Measurements from ENCODE around the gene ARL4D. TPM values are rescaled to one million over a fixed set of nuclear protein-coding genes. Genes with fewer than 3 reads are reported as not detected.
"Not testable (repeated sequence)": the region's sequence is repeated elsewhere in the genome, so short reads cannot be mapped to it uniquely, and the experiment has no call there.

Gene ARL4D
- total RNA-seq, 1 donor from 2014 or later: 4.0 TPM

- no peak for DNase-seq (ENCODE audit: low spot score)
- peaks cover 22% of the 10 kb centered on the region for H3K27me3 Mint-ChIP-seq (ENCODE audit: insufficient read depth)
- H3K9me3 Mint-ChIP-seq: no peaks in the 10 kb centered on the region
- H3K4me3 Mint-ChIP-seq: no peak overlapping the region
- intact Hi-C loops (cut with micrococcal nuclease): no loop called here
- H3K4me1 Mint-ChIP-seq (ENCODE audit: low read depth): peaks cover 5% of the 10 kb centered on the region
- H3K36me3 Mint-ChIP-seq (ENCODE audit: low read depth): no peaks in the 10 kb centered on the region
- H3K27ac Mint-ChIP-seq: no peak overlapping the region
Observed at GRCh38 chr17:43409131-43409530, 10.3 kb downstream of the ARL4D start.

GRCh38 chr17:43410557-43411368 lies 12.0 kb downstream of the ARL4D start:
- Mint-ChIP-seq H3K4me3 (no peak overlapping the region), H3K36me3 (ENCODE audit: low read depth) (no peaks in the 10 kb centered on the region), H3K9me3 (no peaks in the 10 kb centered on the region), H3K4me1 (ENCODE audit: low read depth) (peaks cover 5% of the 10 kb centered on the region), H3K27ac (no peak overlapping the region), H3K27me3 (ENCODE audit: insufficient read depth) (peaks cover 28% of the 10 kb centered on the region)
- DNase-seq (ENCODE audit: low spot score): no peak
- intact Hi-C loops (cut with micrococcal nuclease): no loop called here

DNA sequence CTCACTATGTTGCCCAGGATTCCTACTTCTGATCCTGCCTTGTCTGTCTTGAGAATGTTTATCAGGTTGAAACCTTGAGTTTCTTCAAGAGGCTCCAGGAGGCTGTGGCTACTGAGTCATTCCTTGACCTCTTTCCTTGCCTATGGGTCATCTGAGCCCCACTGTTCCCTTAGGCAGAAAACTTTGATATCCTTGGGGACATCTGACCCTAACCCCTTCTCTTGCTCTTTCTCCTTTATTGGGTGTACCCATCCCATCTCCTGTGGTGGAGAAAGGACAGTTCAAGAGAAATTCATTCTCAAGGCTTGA lies 12.5 kb downstream of the ARL4D start:
- Mint-ChIP-seq H3K9me3 (no peaks in the 10 kb centered on the region), H3K4me3 (no peak overlapping the region), H3K27me3 (ENCODE audit: insufficient read depth) (peaks cover 24% of the 10 kb centered on the region), H3K27ac (no peak overlapping the region), H3K4me1 (ENCODE audit: low read depth) (peaks cover 5% of the 10 kb centered on the region), H3K36me3 (ENCODE audit: low read depth) (no peaks in the 10 kb centered on the region)
- intact Hi-C loops (cut with micrococcal nuclease): no loop called here
- no peak for DNase-seq (ENCODE audit: low spot score)

- no peak for DNase-seq (ENCODE audit: low spot score)
- no peaks in the 10 kb centered on the region for H3K9me3 Mint-ChIP-seq
- H3K4me3 Mint-ChIP-seq: no peak overlapping the region
- H3K27me3 Mint-ChIP-seq (ENCODE audit: insufficient read depth): peaks cover 26% of the 10 kb centered on the region
- intact Hi-C loops (cut with micrococcal nuclease): no loop called here
- H3K27ac Mint-ChIP-seq: no peak overlapping the region
- H3K36me3 Mint-ChIP-seq (ENCODE audit: low read depth): no peaks in the 10 kb centered on the region
- H3K4me1 Mint-ChIP-seq (ENCODE audit: low read depth): peaks cover 5% of the 10 kb centered on the region
Observed at GRCh38 chr17:43411749-43412148, 13.0 kb downstream of the ARL4D start.

GRCh38 chr17:43412166-43412565 lies 13.4 kb downstream of the ARL4D start:
- intact Hi-C loops (cut with micrococcal nuclease): no loop called here
- H3K27me3 Mint-ChIP-seq (ENCODE audit: insufficient read depth): peaks cover 30% of the 10 kb centered on the region
- no peaks in the 10 kb centered on the region for H3K9me3 Mint-ChIP-seq
- no peaks in the 10 kb centered on the region for H3K36me3 Mint-ChIP-seq (ENCODE audit: low read depth)
- no peak overlapping the region for H3K27ac Mint-ChIP-seq
- H3K4me1 Mint-ChIP-seq (ENCODE audit: low read depth): peaks cover 5% of the 10 kb centered on the region
- no peak overlapping the region for H3K4me3 Mint-ChIP-seq
- no peak for DNase-seq (ENCODE audit: low spot score)

- Mint-ChIP-seq H3K27ac (no peak overlapping the region), H3K9me3 (no peaks in the 10 kb centered on the region)
Observed at GRCh38 chr17:43416998-43417890, 18.5 kb downstream of the ARL4D start.

DNA sequence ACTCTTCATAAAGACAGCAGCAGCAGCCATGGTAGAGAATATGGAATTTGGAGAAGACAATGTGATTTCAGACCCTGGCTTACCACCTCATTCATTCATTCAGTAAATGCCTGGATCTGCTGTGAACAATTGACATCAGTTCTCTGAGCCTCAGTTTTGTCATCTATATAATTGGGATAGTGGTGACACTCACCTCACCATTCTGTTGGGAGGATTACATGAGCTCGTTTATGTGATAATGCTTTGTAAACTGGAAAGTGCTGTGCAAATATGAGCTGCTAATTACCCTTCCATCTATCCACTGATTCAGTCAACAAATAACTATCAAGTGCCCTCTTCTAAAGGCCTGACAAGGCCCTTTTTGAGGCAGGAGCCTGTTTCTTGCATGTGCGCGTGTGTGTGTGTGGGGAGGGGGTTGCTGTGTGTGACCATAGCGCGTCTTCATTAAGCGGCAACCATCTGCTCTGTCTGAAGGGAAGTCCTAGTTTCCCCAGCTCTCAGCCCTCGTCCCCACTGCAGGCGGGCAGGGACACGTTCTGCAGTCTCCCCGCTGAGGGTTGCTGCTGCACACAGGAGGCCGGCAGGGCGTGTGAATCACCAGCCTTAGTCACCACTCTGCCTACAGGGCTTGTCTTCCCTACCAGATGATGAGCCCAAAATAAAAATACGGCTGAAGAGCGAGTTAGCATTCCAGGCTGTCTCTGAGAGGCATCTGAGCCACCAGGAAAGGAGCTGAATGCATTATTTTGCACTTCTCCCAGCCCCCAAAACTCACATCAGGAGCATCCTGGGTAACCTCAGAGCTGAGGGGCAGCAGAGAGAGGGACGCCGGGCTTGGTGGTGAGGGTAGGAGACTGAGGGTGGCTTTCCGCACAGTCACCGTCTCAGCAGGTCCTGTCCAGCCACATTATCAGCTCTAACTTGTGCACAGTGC lies 19.9 kb downstream of the ARL4D start:
- intact Hi-C loops (cut with micrococcal nuclease): no loop called here
- Mint-ChIP-seq H3K36me3 (ENCODE audit: low read depth) (no peaks in the 10 kb centered on the region), H3K27ac (no peak overlapping the region), H3K4me1 (ENCODE audit: low read depth) (no peaks in the 10 kb centered on the region), H3K9me3 (no peaks in the 10 kb centered on the region), H3K27me3 (ENCODE audit: insufficient read depth) (peaks cover 26% of the 10 kb centered on the region), H3K4me3 (no peak overlapping the region)
- no peak for DNase-seq (ENCODE audit: low spot score)

More at GRCh38 chr17:43416998-43417890, 18.5 kb downstream of the ARL4D start:
- Mint-ChIP-seq H3K4me1 (ENCODE audit: low read depth) (no peaks in the 10 kb centered on the region), H3K36me3 (ENCODE audit: low read depth) (no peaks in the 10 kb centered on the region), H3K4me3 (no peak overlapping the region), H3K27me3 (ENCODE audit: insufficient read depth) (peaks cover 27% of the 10 kb centered on the region)
- DNase-seq (ENCODE audit: low spot score): no peak
- intact Hi-C loops (cut with micrococcal nuclease): no loop called here

- H3K9me3 Mint-ChIP-seq; H3K4me3 Mint-ChIP-seq; H3K4me1 Mint-ChIP-seq (ENCODE audit: low read depth); H3K36me3 Mint-ChIP-seq (ENCODE audit: low read depth); H3K27ac Mint-ChIP-seq; DNase-seq (ENCODE audit: low spot score); intact Hi-C loops (cut with micrococcal nuclease): not testable (repeated sequence)
- peaks cover 29% of the 10 kb centered on the region for H3K27me3 Mint-ChIP-seq (ENCODE audit: insufficient read depth)
Observed at GRCh38 chr17:43419375-43419882, 20.6 kb downstream of the ARL4D start.

GRCh38 chr17:43423777-43424455 lies 25.1 kb downstream of the ARL4D start:
- Mint-ChIP-seq H3K36me3 (ENCODE audit: low read depth) (no peaks in the 10 kb centered on the region), H3K27me3 (ENCODE audit: insufficient read depth) (peaks cover 9% of the 10 kb centered on the region), H3K4me1 (ENCODE audit: low read depth) (no peaks in the 10 kb centered on the region), H3K4me3 (no peak overlapping the region), H3K27ac (no peak overlapping the region), H3K9me3 (no peaks in the 10 kb centered on the region)
- DNase-seq (ENCODE audit: low spot score): no peak
- intact Hi-C loops (cut with micrococcal nuclease): no loop called here

- Mint-ChIP-seq H3K36me3 (ENCODE audit: low read depth) (no peaks in the 10 kb centered on the region), H3K9me3 (no peaks in the 10 kb centered on the region), H3K4me3 (no peak overlapping the region), H3K27ac (no peak overlapping the region), H3K27me3 (ENCODE audit: insufficient read depth) (peaks cover 32% of the 10 kb centered on the region), H3K4me1 (ENCODE audit: low read depth) (no peaks in the 10 kb centered on the region)
- DNase-seq (ENCODE audit: low spot score): no peak
- intact Hi-C loops (cut with micrococcal nuclease): loop anchor here (1.0 kb wide), 1 partner anchor 33 kb away; no protein-coding TSS in a partner anchor
Observed at GRCh38 chr17:43427362-43428043, 28.7 kb downstream of the ARL4D start.

- no peak for DNase-seq (ENCODE audit: low spot score)
- Mint-ChIP-seq H3K4me1 (ENCODE audit: low read depth) (no peaks in the 10 kb centered on the region), H3K4me3 (no peak overlapping the region), H3K36me3 (ENCODE audit: low read depth) (no peaks in the 10 kb centered on the region), H3K9me3 (no peaks in the 10 kb centered on the region), H3K27ac (no peak overlapping the region), H3K27me3 (ENCODE audit: insufficient read depth) (peaks cover 31% of the 10 kb centered on the region)
- intact Hi-C loops (cut with micrococcal nuclease): loop anchor here (1.0 kb wide), 1 partner anchor 34 kb away; no protein-coding TSS in a partner anchor
Observed at GRCh38 chr17:43428524-43428923, 29.7 kb downstream of the ARL4D start.

Measured in activated T-helper 1 cell treated with anti-CD3 and anti-CD28 coated beads, Interleukin-12 subunit alpha, Interleukin-12 subunit beta, Interleukin-2, Interleukin-4 antibody, amounts not matched to agents 30 ng/mL and 10 ng/mL and 1 ng/mL, durations not matched to agents 14 hours and 24 hours and 36 hours (primary cell).